Right lobe of liver (tissue), 4 donors: Measurements from ENCODE around the gene YBEY.

ENCODE experiments used
- POLR2A ChIP-seq: fragments of 450-650 bp; IDR thresholded peaks from one replicate; pipeline ENCODE4 v1.6.1; 2017; ENCODE audit warnings: antibody characterized with exemption, mild to moderate bottlenecking
- TF ChIP-seq, protein P1 (sequence below), 4 donors: fragments of 200-600 bp in 3 of 4; fragments of 450-650 bp in 1 of 4; IDR thresholded peaks; one replicate each; pipeline versions ENCODE4 v1.5.1 to v1.8.0; 2016 to 2022; ENCODE audit warnings: antibody characterized with exemption in 4 of 4, mild to moderate bottlenecking in 2 of 4
- donor health status: DM: no; HTN: no; CAD: no.
- donor health status: DM: no; HTN: no; CAD: no.
- donor health status: DM: no; HTN: yes; CAD: no.

DNA sequence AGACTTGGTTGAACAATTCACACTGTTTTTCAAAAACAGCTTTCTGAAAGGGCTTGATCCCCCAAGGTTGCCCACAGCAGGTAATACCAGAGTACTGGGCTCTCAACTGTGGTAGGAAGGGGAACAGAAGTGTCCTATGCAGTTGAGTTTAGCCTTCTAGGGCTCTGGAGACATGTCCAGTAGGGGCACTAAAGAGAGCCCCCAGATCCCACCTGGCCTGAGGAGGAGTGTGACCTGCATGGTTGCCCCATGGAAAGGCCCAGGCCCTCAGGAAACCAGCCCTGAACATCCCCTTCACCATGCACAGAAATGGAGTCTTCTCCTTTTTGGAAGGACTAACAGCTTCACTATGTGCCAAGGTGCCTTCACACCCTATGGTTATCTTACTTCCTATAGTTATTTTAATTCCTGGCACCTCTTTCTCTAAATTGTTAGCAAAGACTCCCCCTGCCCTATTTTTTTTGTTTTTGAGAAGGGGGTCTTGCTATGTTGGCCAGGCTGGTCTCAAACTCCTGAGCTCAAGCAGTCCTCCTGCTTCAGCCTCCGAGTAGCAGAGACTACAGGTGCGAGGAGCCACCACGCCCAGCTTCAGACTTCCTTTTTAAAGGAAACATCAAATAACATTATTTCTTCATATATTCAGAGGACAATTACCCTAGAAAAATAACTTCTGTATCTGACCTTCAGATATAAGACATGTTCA lies 40.8 kb upstream of the YBEY start:
- TF ChIP-seq, protein P1, sequence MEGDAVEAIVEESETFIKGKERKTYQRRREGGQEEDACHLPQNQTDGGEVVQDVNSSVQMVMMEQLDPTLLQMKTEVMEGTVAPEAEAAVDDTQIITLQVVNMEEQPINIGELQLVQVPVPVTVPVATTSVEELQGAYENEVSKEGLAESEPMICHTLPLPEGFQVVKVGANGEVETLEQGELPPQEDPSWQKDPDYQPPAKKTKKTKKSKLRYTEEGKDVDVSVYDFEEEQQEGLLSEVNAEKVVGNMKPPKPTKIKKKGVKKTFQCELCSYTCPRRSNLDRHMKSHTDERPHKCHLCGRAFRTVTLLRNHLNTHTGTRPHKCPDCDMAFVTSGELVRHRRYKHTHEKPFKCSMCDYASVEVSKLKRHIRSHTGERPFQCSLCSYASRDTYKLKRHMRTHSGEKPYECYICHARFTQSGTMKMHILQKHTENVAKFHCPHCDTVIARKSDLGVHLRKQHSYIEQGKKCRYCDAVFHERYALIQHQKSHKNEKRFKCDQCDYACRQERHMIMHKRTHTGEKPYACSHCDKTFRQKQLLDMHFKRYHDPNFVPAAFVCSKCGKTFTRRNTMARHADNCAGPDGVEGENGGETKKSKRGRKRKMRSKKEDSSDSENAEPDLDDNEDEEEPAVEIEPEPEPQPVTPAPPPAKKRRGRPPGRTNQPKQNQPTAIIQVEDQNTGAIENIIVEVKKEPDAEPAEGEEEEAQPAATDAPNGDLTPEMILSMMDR (IDR thresholded peaks at IDR 0.05), result no peak
- no peak for TF ChIP-seq POLR2A
